ENCODE measurements around the gene ZNF784.
"Not testable (repeated sequence)": the region's sequence is repeated elsewhere in the genome, so short reads cannot be mapped to it uniquely, and the experiment has no call there.

Gene ZNF784

DNA sequence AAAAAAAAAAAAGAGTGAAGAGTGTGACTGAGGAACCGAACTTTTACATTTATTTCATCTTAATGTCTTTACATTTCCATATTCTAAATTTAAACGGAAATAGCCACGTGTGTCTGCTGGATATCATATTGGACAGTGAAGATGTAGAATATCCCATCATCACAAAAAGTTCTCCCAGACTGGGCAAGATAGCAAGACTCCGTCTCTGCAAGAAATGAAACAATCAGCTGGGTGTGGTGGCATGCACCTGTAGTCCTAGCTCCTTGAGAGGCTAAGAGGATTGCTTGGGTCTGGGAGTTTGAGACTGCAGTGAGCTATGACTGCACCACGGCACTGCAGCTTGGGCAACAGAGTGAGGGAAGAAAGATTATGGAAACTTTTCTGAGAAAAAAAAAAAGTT, 47.6 kb downstream of the ZNF784 start:
- no peaks in the 10 kb centered on the region for H3K4me1 ChIP-seq (ENCODE audit: control insufficient read depth, insufficient read depth, low read length)
- H3K27me3 ChIP-seq (ENCODE audit: control insufficient read depth, insufficient read depth, low read length) = no peaks in the 10 kb centered on the region
- WGBS (ENCODE audit: insufficient coverage, insufficient read length) = no CpG with 5 or more reads among the region's 5 CpGs
- H3K9me3 ChIP-seq (ENCODE audit: control insufficient read depth, insufficient read depth, low read length) = no peaks in the 10 kb centered on the region
- peaks cover 20% of the 10 kb centered on the region for H3K36me3 ChIP-seq (ENCODE audit: control insufficient read depth, insufficient read depth, low read length)
- no peak overlapping the region for H3K27ac ChIP-seq (ENCODE audit: low read length)
- DNase-seq (ENCODE audit: low read depth, low spot score) = no peak
- no peak overlapping the region for H3K4me3 ChIP-seq (ENCODE audit: low read length)

- DNase-seq (ENCODE audit: low read depth, low spot score); H3K27ac ChIP-seq (ENCODE audit: low read length); H3K27me3 ChIP-seq (ENCODE audit: control insufficient read depth, insufficient read depth, low read length); H3K4me1 ChIP-seq (ENCODE audit: control insufficient read depth, insufficient read depth, low read length); H3K9me3 ChIP-seq (ENCODE audit: control insufficient read depth, insufficient read depth, low read length); H3K4me3 ChIP-seq (ENCODE audit: low read length): not testable (repeated sequence)
- peaks cover 17% of the 10 kb centered on the region for H3K36me3 ChIP-seq (ENCODE audit: control insufficient read depth, insufficient read depth, low read length)
- no CpG with 5 or more reads among the region's 6 CpGs for WGBS (ENCODE audit: insufficient coverage, insufficient read length)
Measured at GRCh38 chr19:55573929-55574328, 50.4 kb downstream of the ZNF784 start.
